ENCODE results near the gene CBLB. TPM values are rescaled to one million over a fixed set of nuclear protein-coding genes. Genes with fewer than 3 reads are reported as not detected.

Gene CBLB
- total RNA-seq, 1 donor from 2014 or later: 41.5 TPM

DNA sequence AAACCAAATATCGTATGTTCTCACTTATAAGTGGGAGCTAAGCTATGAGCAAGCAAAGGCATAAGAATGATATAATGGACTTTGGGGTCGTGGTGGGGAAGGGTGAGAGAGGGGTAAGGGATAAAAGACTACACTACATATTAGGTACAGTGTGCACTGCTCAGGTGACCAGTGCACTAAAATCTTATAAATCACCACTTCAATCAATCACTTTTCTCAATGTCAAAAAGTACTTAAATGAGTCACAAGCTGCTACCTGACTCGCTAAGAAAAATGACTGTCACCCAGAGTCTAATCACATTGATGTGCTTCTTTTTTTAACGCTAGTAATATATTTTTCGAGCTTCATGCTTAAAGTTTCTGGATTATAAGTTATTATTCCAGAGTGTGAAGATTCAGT, 95.5 kb downstream of the CBLB start:
- H3K9me3 ChIP-seq: no peaks in the 10 kb centered on the region
- H3K36me3 ChIP-seq: no peaks in the 10 kb centered on the region
- no peaks in the 10 kb centered on the region for H3K4me1 ChIP-seq
- ATAC-seq (no peak), DNase-seq (no peak)
- H3K4me3 ChIP-seq: no peak overlapping the region
- TF ChIP-seq, protein P1, sequence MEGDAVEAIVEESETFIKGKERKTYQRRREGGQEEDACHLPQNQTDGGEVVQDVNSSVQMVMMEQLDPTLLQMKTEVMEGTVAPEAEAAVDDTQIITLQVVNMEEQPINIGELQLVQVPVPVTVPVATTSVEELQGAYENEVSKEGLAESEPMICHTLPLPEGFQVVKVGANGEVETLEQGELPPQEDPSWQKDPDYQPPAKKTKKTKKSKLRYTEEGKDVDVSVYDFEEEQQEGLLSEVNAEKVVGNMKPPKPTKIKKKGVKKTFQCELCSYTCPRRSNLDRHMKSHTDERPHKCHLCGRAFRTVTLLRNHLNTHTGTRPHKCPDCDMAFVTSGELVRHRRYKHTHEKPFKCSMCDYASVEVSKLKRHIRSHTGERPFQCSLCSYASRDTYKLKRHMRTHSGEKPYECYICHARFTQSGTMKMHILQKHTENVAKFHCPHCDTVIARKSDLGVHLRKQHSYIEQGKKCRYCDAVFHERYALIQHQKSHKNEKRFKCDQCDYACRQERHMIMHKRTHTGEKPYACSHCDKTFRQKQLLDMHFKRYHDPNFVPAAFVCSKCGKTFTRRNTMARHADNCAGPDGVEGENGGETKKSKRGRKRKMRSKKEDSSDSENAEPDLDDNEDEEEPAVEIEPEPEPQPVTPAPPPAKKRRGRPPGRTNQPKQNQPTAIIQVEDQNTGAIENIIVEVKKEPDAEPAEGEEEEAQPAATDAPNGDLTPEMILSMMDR (IDR thresholded peaks at IDR 0.05): no peak
- no peak overlapping the region for H3K27ac ChIP-seq
- no peaks in the 10 kb centered on the region for H3K27me3 ChIP-seq
- intact Hi-C loops (cut with DNase I): no loop called here

DNA sequence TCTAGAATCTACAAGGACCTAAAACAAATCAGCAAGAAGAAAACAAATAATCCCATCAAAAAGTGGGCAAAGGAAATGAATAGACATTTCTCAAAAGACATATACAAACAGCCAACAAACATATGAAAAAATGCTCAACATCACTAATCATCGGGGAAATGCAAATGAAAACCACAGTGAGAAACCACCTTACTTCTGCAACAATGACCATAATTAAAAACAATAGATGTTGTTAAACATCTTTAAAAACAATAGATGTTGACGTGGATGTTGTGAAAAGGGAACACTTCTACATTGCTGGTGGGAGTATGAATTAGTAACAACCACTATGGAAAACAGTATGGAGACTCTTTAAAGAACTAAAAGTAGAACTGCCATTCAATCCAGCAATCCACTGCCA, 96.2 kb downstream of the CBLB start:
- ATAC-seq (no peak), DNase-seq (no peak)
- intact Hi-C loops (cut with DNase I): no loop called here
- H3K27me3 ChIP-seq: no peaks in the 10 kb centered on the region
- no peak overlapping the region for H3K4me3 ChIP-seq
- H3K9me3 ChIP-seq: no peaks in the 10 kb centered on the region
- TF ChIP-seq, protein P1 (IDR thresholded peaks at IDR 0.05): no peak
- no peaks in the 10 kb centered on the region for H3K36me3 ChIP-seq
- peaks cover 3% of the 10 kb centered on the region for H3K4me1 ChIP-seq
- H3K27ac ChIP-seq: no peak overlapping the region

DNA sequence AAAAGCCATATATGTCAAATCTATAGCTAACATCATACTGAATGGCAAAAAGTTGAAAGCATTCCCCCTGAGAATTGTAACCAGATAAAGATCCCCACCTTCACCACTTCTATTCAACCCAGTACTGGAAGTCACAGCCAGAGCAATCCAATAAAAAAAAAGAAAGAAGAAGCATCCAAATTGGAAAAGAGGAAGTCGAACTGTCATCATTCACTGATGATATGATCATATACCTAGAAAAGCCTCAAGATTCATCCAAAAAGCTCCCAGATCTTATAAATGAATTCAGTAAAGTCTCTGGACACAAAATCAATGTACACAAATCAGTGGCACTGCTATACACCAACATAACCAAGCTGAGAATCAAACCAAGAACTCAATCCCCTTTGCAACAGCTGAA, 97.4 kb downstream of the CBLB start:
- no peak for DNase-seq
- no peaks in the 10 kb centered on the region for H3K9me3 ChIP-seq
- peaks cover 3% of the 10 kb centered on the region for H3K4me1 ChIP-seq
- no peak overlapping the region for H3K4me3 ChIP-seq
- no peaks in the 10 kb centered on the region for H3K27me3 ChIP-seq
- ATAC-seq: no peak
- TF ChIP-seq, protein P1 (IDR thresholded peaks at IDR 0.05): no peak
- intact Hi-C loops (cut with DNase I): no loop called here
- H3K27ac ChIP-seq: no peak overlapping the region
- no peaks in the 10 kb centered on the region for H3K36me3 ChIP-seq

DNA sequence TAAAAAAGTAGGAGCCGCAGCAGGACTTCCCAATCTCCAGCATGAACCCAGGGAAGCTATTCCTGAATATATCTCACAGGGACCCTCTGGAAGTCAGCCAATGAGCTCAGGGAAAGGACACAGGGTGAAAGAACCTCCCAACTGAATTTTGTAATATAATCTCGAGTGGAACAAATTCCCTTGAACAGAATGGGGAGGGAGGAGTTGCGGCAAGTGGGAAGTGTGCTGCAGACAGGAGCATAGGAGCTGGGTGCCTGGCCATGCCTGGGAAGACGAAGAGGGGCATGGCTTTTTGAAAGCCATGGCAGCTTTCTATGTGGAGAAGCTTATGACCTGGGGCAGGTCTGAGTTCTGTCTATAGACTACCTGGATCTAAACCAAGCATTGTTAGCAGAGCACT, 98.4 kb downstream of the CBLB start:
- H3K36me3 ChIP-seq: no peaks in the 10 kb centered on the region
- TF ChIP-seq, protein P1 (IDR thresholded peaks at IDR 0.05): no peak
- DNase-seq: no peak
- peaks cover 3% of the 10 kb centered on the region for H3K4me1 ChIP-seq
- intact Hi-C loops (cut with DNase I): no loop called here
- no peak overlapping the region for H3K4me3 ChIP-seq
- H3K27me3 ChIP-seq: no peaks in the 10 kb centered on the region
- H3K9me3 ChIP-seq: no peaks in the 10 kb centered on the region
- H3K27ac ChIP-seq: no peak overlapping the region
- no peak for ATAC-seq

DNA sequence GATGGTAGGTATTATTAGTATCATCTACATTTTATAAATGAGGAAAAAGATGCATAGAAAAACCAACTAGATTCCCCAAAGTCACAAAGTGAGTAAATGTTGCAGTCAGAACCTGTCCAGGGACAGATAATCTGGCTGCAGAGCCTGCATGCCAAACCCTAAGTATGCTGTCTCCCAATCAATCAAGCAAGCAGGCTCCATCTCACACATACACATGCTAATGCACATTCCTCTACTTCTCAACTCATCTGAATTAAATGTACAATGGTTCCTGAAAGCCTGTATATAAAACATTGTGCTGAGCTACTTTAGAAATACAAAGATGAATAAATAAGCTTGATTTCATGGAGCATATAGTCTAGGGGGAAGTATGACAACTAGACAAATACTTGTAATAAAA, 101.0 kb downstream of the CBLB start:
- Histone ChIP-seq H3K27ac (no peak overlapping the region), H3K9me3 (no peaks in the 10 kb centered on the region), H3K36me3 (no peaks in the 10 kb centered on the region), H3K4me3 (no peak overlapping the region), H3K27me3 (no peaks in the 10 kb centered on the region), H3K4me1 (peaks cover 3% of the 10 kb centered on the region)
- intact Hi-C loops (cut with DNase I): no loop called here
- TF ChIP-seq, protein P1 (IDR thresholded peaks at IDR 0.05): no peak
- ATAC-seq (no peak), DNase-seq (no peak)

- ATAC-seq (no peak), DNase-seq (no peak)
- Histone ChIP-seq H3K27me3 (no peaks in the 10 kb centered on the region), H3K9me3 (no peaks in the 10 kb centered on the region), H3K4me3 (no peak overlapping the region), H3K27ac (no peak overlapping the region), H3K36me3 (peaks cover 3% of the 10 kb centered on the region), H3K4me1 (peaks cover 3% of the 10 kb centered on the region)
- intact Hi-C loops (cut with DNase I): no loop called here
- TF ChIP-seq, protein P1 (IDR thresholded peaks at IDR 0.05): no peak
Measured at GRCh38 chr3:105767216-105767615, 101.6 kb downstream of the CBLB start.

Data from upper lobe of right lung (tissue), 1 donor.